Stimulated activated naive CD8-positive, alpha-beta T cell treated with anti-CD3 and anti-CD28 coated beads, Interleukin-15, amount 100 ng/mL, for 72 hours (primary cell): ENCODE measurements around the gene LRRTM3.
A peak's percentile ranks its signal among the peaks of the same experiment; 100 is the strongest.

Experiments
- ATAC-seq: fragments of 150-1000 bp; cut with Tn5 transposase; 2 replicates; pipeline ENCODE4 v1.10.0; 2021; ENCODE audit warnings: mild to moderate bottlenecking, moderate library complexity
- DNase-seq, 2 donors: peaks; one replicate each; pipeline ENCODE4 v3.0.0; 2021 to 2022
- H3K27ac Mint-ChIP-seq, 2 donors: one replicate each; pipeline ENCODE4 v1.8.0; 2022; ENCODE audit warnings: mild to moderate bottlenecking in 2 of 2, mixed read lengths in 2 of 2, moderate library complexity in 2 of 2
- H3K27me3 Mint-ChIP-seq: one replicate; pipeline ENCODE4 v1.8.0; 2022; ENCODE audit warnings: mixed read lengths
- H3K4me1 Mint-ChIP-seq: one replicate; pipeline ENCODE4 v1.8.0; 2022; ENCODE audit warnings: mild to moderate bottlenecking, mixed read lengths
- H3K4me3 Mint-ChIP-seq, 2 donors: one replicate each; pipeline ENCODE4 v1.8.0; 2022; ENCODE audit warnings: mild to moderate bottlenecking in 2 of 2, mixed read lengths in 2 of 2, moderate library complexity in 1 of 2
- H3K9me3 Mint-ChIP-seq, 2 donors: one replicate each; pipeline ENCODE4 v1.8.0; 2022; ENCODE audit warnings: mixed read lengths in 2 of 2

Gene LRRTM3

GRCh38 chr10:66981361-66982052 is 55.7 kb downstream of the LRRTM3 start:
- ATAC-seq, result no peak
- H3K4me3 Mint-ChIP-seq, result no peak overlapping the region
- DNase-seq, result no peak
- H3K27me3 Mint-ChIP-seq, result no peaks in the 10 kb centered on the region
- peaks cover 0 to 9% of the 10 kb centered on the region in 2 donors for H3K9me3 Mint-ChIP-seq
- H3K27ac Mint-ChIP-seq, result no peak overlapping the region
- no peaks in the 10 kb centered on the region for H3K4me1 Mint-ChIP-seq

DNA sequence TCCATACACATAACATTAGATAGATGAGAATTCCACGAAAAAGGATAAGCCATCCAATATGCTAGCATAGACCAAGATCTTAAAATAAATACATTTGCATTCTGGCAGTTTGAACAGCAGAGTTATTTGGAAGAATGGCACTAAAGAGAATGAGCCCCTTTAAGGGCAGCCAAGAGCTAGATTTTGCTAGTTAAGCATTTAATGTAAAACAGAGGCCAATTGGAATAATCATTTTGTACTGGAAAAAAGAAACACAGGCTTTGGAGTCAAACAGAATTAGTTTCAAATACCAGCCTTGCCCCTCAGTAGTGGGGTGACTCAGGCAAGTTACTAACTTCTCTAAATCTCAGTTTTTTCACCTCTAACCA is 56.2 kb downstream of the LRRTM3 start:
- no peak for ATAC-seq
- H3K27ac Mint-ChIP-seq, result no peak overlapping the region
- no peaks in the 10 kb centered on the region for H3K27me3 Mint-ChIP-seq

DNA sequence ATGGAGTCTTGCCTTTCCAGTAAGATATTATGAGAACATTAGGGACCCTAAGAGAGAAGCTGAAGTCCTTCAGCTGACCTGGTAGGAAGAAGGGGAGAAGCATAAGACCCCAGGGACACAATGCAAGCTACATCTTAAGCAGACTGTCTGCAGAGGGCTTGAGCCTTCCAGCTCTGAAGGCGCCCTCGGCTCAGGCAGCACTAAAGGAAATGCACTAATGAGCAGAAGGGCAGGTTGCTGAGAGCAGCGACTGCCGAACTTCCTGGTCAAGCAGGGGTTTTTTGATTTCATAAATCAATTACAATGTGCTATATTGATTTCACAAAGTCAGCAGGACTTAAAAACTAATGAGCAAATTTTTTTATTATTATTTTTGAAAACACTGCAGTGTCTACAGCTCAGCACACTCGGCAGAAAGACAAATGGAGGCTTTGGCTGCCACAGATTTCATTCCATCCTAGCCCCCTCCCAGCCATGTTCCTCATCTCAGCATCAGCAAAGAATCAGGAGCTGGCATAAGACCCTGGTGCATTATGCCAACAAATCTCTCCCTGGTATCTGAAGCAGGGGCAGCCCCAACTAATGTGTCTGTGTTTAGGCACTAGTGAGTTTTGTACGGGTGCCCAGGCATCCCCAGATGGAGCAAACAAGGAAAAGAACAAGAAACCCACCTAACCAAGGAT is 57.1 kb downstream of the LRRTM3 start:
- H3K4me1 Mint-ChIP-seq, result no peaks in the 10 kb centered on the region
- DNase-seq, result no peak
- H3K9me3 Mint-ChIP-seq, result peaks cover 0 to 9% of the 10 kb centered on the region in 2 donors
- no peaks in the 10 kb centered on the region for H3K27me3 Mint-ChIP-seq
- no peak overlapping the region for H3K27ac Mint-ChIP-seq
- ATAC-seq, result no peak
- H3K4me3 Mint-ChIP-seq, result no peak overlapping the region

More for the DNA sequence above, 56.2 kb downstream of the LRRTM3 start:
- Mint-ChIP-seq H3K4me3 (no peak overlapping the region), H3K9me3 (peaks cover 0 to 9% of the 10 kb centered on the region in 2 donors), H3K4me1 (no peaks in the 10 kb centered on the region)
- DNase-seq, result no peak

DNA sequence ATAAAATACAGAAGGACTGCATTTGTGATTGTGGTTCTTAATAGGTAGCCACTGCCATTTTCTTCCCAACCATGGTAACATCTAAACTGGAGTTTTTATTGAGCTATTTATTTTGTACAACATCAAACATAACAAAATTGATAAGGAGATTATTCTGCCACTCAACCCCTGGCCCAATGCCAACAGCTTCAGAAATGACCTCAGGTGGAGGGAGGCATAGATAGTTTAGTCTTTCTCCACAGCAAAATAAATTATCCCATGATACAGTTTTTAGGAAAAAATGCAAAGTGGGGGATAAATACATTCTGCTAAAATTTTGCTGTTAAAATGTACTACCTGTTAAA is 57.6 kb downstream of the LRRTM3 start:
- no peaks in the 10 kb centered on the region for H3K27me3 Mint-ChIP-seq
- no peaks in the 10 kb centered on the region for H3K4me1 Mint-ChIP-seq
- H3K27ac Mint-ChIP-seq, result no peak overlapping the region
- DNase-seq (no peak), ATAC-seq (no peak)
- peaks cover 0 to 9% of the 10 kb centered on the region in 2 donors for H3K9me3 Mint-ChIP-seq
- H3K4me3 Mint-ChIP-seq, result no peak overlapping the region

- ATAC-seq, result no peak
- peaks cover 0 to 4% of the 10 kb centered on the region in 2 donors for H3K9me3 Mint-ChIP-seq
- no peaks in the 10 kb centered on the region for H3K27me3 Mint-ChIP-seq
- H3K27ac Mint-ChIP-seq, result no peak overlapping the region
- H3K4me3 Mint-ChIP-seq, result no peak overlapping the region
- H3K4me1 Mint-ChIP-seq, result no peaks in the 10 kb centered on the region
- DNase-seq, result no peak
Observed at GRCh38 chr10:66990143-66990830, 64.5 kb downstream of the LRRTM3 start.

GRCh38 chr10:66996996-66997395 is 71.2 kb downstream of the LRRTM3 start:
- no peaks in the 10 kb centered on the region for H3K27me3 Mint-ChIP-seq
- H3K4me1 Mint-ChIP-seq, result no peaks in the 10 kb centered on the region
- DNase-seq (no peak), ATAC-seq (no peak)
- H3K9me3 Mint-ChIP-seq, result peaks cover 0 to 11% of the 10 kb centered on the region in 2 donors
- no peak overlapping the region for H3K27ac Mint-ChIP-seq
- H3K4me3 Mint-ChIP-seq, result no peak overlapping the region

GRCh38 chr10:66999762-67000545 is 74.1 kb downstream of the LRRTM3 start:
- DNase-seq (no peak), ATAC-seq (no peak)
- Mint-ChIP-seq H3K4me1 (no peaks in the 10 kb centered on the region), H3K27ac (no peak overlapping the region), H3K9me3 (peaks cover 0 to 10% of the 10 kb centered on the region in 2 donors), H3K4me3 (no peak overlapping the region), H3K27me3 (no peaks in the 10 kb centered on the region)

- Mint-ChIP-seq H3K4me3 (no peak overlapping the region), H3K4me1 (no peaks in the 10 kb centered on the region), H3K27me3 (no peaks in the 10 kb centered on the region), H3K27ac (no peak overlapping the region), H3K9me3 (peaks cover 0 to 6% of the 10 kb centered on the region in 2 donors)
- DNase-seq (no peak), ATAC-seq (no peak)
Observed at GRCh38 chr10:67004690-67005089, 78.9 kb downstream of the LRRTM3 start.

- H3K4me1 Mint-ChIP-seq, result no peaks in the 10 kb centered on the region
- no peaks in the 10 kb centered on the region for H3K27me3 Mint-ChIP-seq
- H3K27ac Mint-ChIP-seq, result peak overlapping the region in 1 of 2 donors; percentile 12
- no peak overlapping the region for H3K4me3 Mint-ChIP-seq
- ATAC-seq (no peak), DNase-seq (no peak)
- no peaks in the 10 kb centered on the region for H3K9me3 Mint-ChIP-seq
Observed at GRCh38 chr10:67005981-67006380, 80.1 kb downstream of the LRRTM3 start.

GRCh38 chr10:67011480-67011879 is 85.6 kb downstream of the LRRTM3 start:
- ATAC-seq, result no peak
- Mint-ChIP-seq H3K27me3 (no peaks in the 10 kb centered on the region), H3K4me3 (no peak overlapping the region), H3K9me3 (no peaks in the 10 kb centered on the region), H3K4me1 (no peaks in the 10 kb centered on the region), H3K27ac (peak overlapping the region in 1 of 2 donors; percentile 42)
- no peak for DNase-seq

- Mint-ChIP-seq H3K4me3 (no peak overlapping the region), H3K27ac (no peak overlapping the region), H3K4me1 (no peaks in the 10 kb centered on the region), H3K9me3 (no peaks in the 10 kb centered on the region), H3K27me3 (no peaks in the 10 kb centered on the region)
- ATAC-seq, result no peak
- DNase-seq, result no peak
Observed at GRCh38 chr10:67011981-67012380, 86.1 kb downstream of the LRRTM3 start.

- no peak overlapping the region for H3K4me3 Mint-ChIP-seq
- ATAC-seq, result no peak
- H3K9me3 Mint-ChIP-seq, result no peaks in the 10 kb centered on the region
- no peaks in the 10 kb centered on the region for H3K27me3 Mint-ChIP-seq
- H3K4me1 Mint-ChIP-seq, result no peaks in the 10 kb centered on the region
- DNase-seq, result no peak
- H3K27ac Mint-ChIP-seq, result no peak overlapping the region
Observed at GRCh38 chr10:67015225-67015624, 89.4 kb downstream of the LRRTM3 start.

GRCh38 chr10:67017218-67017617 is 91.4 kb downstream of the LRRTM3 start:
- no peak for DNase-seq
- Mint-ChIP-seq H3K4me3 (no peak overlapping the region), H3K27me3 (no peaks in the 10 kb centered on the region), H3K9me3 (no peaks in the 10 kb centered on the region), H3K27ac (peak overlapping the region in 1 of 2 donors; percentile 57), H3K4me1 (no peaks in the 10 kb centered on the region)
- no peak for ATAC-seq

- no peak overlapping the region for H3K4me3 Mint-ChIP-seq
- no peaks in the 10 kb centered on the region for H3K4me1 Mint-ChIP-seq
- DNase-seq, result no peak
- peaks cover 0 to 5% of the 10 kb centered on the region in 2 donors for H3K9me3 Mint-ChIP-seq
- no peaks in the 10 kb centered on the region for H3K27me3 Mint-ChIP-seq
- no peak for ATAC-seq
- H3K27ac Mint-ChIP-seq, result no peak overlapping the region
Observed at GRCh38 chr10:67022099-67022498, 96.3 kb downstream of the LRRTM3 start.

GRCh38 chr10:67033878-67034277 is 108.0 kb downstream of the LRRTM3 start:
- ATAC-seq (no peak), DNase-seq (no peak)
- Mint-ChIP-seq H3K27me3 (no peaks in the 10 kb centered on the region), H3K9me3 (no peaks in the 10 kb centered on the region), H3K4me1 (no peaks in the 10 kb centered on the region), H3K4me3 (no peak overlapping the region), H3K27ac (peak overlapping the region in 1 of 2 donors; percentile 22)
